HG03039 (cell line): Measurements from ENCODE around the gene IGLL5.
A peak's percentile ranks its signal among the peaks of the same experiment; 100 is the strongest.

Experiments
- ATAC-seq: cut with Tn5 transposase; IDR thresholded peaks from one replicate; pipeline ENCODE4 v1.9.1; 2021; ENCODE audit warnings: mild to moderate bottlenecking, moderate library complexity; ENCODE audit not compliant: unreplicated experiment

The IGLL5 gene

GRCh38 chr22:22925146-22925804 is 37.7 kb downstream of the IGLL5 start:
- ATAC-seq, result no peak

GRCh38 chr22:22925805-22926369 is 38.3 kb downstream of the IGLL5 start:
- ATAC-seq, result no peak

GRCh38 chr22:22926370-22927195 is 39.0 kb downstream of the IGLL5 start:
- ATAC-seq, result no peak

- ATAC-seq, result no peak
These were observed 39.7 kb downstream of the IGLL5 start for GRCh38 chr22:22927196-22927887.

- no peak for ATAC-seq
These were observed 40.5 kb downstream of the IGLL5 start for GRCh38 chr22:22927888-22928665.

- peak; percentile 65 for ATAC-seq
These were observed 41.2 kb downstream of the IGLL5 start for GRCh38 chr22:22928666-22929380.

GRCh38 chr22:22929381-22930221 is 42.0 kb downstream of the IGLL5 start:
- ATAC-seq, result no peak

GRCh38 chr22:22930222-22930497 is 42.5 kb downstream of the IGLL5 start:
- ATAC-seq, result no peak

GRCh38 chr22:22930571-22931556 is 43.2 kb downstream of the IGLL5 start:
- ATAC-seq, result no peak

GRCh38 chr22:22931557-22932270 is 44.1 kb downstream of the IGLL5 start:
- ATAC-seq, result no peak

GRCh38 chr22:22932512-22932941 is 44.9 kb downstream of the IGLL5 start:
- no peak for ATAC-seq

GRCh38 chr22:22933100-22933806 is 45.6 kb downstream of the IGLL5 start:
- ATAC-seq, result no peak

- ATAC-seq, result no peak
These were observed 46.4 kb downstream of the IGLL5 start for GRCh38 chr22:22933807-22934542.

- ATAC-seq, result no peak
These were observed 47.0 kb downstream of the IGLL5 start for GRCh38 chr22:22934543-22935055.

- peak; percentile 1 for ATAC-seq
These were observed 47.5 kb downstream of the IGLL5 start for GRCh38 chr22:22935056-22935545.
